ENCODE measurements around the gene SLC45A2.
"Not testable (repeated sequence)": the region's sequence is repeated elsewhere in the genome, so short reads cannot be mapped to it uniquely, and the experiment has no call there.

SLC45A2 gene, protein sequence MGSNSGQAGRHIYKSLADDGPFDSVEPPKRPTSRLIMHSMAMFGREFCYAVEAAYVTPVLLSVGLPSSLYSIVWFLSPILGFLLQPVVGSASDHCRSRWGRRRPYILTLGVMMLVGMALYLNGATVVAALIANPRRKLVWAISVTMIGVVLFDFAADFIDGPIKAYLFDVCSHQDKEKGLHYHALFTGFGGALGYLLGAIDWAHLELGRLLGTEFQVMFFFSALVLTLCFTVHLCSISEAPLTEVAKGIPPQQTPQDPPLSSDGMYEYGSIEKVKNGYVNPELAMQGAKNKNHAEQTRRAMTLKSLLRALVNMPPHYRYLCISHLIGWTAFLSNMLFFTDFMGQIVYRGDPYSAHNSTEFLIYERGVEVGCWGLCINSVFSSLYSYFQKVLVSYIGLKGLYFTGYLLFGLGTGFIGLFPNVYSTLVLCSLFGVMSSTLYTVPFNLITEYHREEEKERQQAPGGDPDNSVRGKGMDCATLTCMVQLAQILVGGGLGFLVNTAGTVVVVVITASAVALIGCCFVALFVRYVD

DNA sequence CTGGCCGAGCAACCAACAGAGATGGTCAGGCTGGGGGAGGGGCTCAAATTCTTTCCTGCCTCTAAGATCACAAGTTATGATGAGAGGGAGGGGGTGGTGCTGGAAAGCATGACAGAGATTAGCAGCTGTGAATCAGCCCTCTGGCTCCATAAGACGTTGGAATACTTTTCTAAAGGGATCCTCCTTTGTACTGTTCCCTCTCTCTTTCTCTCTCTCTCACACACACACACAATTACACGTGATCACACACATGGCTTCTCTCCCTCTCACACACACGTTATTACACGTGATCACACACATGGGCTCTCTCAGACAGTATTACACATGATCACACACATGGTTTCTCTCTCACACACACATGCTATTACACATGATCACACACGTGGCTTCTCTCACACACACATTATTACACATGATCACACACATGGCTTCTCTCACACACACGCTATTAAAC, at the start of gene SLC45A2:
Gene SLC45A2, minus strand, starts transcription at position 23 of the 454 bp plus-strand sequence. CDS start 110 bp downstream, outside the sequence.
- no peak for DNase-seq

DNA sequence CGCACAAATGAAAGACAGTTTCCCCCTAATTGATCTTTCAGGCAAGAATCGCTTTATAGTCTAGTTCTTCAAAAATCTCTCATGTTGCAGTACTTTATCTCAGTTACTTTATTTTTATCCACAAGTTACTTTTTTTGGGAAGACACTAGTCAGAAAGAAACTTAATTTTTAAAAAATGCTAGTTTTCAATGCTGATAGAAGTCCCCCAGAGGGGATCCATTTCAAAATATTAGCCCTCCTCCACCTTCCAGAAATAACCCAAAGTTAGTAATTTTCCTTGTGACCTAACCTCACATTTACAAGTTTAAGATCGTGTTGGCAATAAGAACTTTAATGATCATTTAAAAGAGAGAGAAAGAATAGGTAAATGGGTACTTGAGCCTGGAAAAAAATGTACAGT, 47.5 kb upstream of the SLC45A2 start:
- no peak for DNase-seq

DNA sequence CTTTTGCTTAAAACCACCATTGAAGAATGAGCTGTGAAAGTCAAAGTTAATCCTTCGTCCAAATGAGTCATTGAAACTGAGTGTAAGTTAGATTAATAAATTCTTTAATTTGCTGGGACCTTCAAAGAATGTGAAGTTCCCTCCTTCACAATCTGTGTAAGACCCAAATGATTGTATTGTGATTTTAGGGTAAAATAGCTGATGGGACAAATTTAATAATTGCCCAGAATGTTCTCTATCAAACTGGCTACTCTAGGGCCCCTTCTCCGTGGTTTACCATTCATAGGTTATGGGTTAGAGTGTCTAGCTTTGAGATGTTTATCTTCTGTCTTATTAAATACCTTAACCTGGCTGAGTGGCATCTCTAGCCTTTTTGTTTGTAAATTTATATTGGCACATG, 46.6 kb upstream of the SLC45A2 start:
- DNase-seq: no peak

DNA sequence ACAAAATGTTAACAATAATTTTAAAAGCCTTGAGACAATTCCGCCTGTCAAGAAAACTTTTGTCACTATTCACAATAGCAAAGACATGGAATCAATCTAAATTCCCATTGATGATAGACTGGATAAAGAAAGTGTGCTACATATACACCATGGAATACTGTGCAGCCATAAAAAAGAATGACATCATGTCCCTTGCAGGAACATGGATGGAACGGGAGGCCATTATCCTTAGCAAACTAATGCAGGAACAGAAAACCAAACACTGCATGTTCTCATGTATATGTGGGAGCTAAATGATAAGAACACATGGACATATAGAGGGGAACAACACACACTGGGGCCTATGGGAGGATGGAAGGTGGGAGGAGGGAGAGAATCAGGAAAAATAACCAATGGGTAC, 46.1 kb upstream of the SLC45A2 start:
- DNase-seq: not testable (repeated sequence)

DNA sequence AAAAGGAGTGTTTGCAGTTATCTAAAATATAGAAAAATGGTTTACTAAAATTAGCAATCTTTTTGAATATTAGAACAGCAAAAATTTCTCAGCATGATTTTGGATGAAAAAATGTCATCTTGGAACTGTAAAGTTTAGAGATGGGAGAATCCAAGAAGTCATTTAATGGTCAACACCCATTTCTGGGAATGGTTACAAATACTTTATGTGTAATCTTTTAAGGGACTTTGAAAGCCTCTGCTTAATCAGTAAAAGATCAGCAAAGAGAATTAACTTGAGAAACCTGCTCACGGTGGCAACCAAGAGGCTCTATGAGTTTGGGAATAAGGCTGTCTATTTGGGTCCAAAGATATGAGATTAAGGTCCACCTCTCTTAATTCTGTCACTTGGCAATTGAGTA, 45.6 kb upstream of the SLC45A2 start:
- no peak for DNase-seq

DNA sequence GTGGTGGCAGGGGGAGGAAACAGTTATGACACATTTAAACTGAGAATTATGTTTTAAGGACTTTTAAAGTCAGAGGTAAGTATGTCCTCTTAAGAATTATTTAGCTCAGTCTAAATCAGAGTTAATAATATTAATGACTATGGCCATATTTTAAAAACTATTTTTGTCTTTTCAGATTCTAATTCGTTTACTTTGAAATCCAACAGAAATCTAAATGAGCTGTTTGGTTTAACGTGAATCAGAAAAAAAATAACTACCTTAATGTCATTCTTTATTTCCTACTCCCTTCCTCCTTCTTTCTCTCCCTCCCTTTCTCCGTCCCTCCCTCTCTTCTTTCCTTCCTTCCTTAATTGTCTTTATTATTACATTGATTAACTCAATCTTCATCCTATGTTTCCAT, 43.9 kb upstream of the SLC45A2 start:
- no peak for DNase-seq

DNA sequence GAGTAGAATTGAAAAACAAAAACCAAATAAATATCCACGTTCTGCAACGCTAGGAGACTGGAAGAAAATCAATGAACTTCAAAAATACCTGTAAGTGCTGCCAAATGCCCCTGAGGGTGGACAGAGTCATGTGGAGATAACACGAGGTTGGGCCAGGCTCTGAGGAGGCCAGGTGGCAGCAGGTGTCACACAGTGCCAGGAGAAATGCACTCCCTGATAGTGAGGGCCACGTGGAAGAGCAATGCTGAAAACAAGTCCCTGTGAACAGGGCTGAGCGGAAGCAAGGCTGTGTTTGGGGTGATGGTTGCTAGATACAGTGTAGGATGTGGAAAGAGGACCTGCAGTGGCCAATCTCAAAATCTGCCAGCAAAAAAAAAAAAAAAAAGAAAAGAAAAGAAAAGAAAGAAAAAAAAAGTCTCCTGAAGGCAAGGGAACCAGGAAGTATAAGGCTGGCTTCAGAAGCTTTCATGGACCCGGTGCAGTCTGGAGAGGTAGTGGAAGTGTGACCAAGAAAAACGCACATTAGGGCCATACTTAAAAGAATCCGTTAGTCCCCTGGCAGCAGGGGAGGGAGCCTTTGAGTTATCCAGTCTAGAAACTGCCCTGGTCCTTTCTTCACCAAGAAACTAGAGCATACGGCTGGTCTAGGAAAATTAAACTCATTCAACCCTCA, 41.7 kb upstream of the SLC45A2 start:
- no peak for DNase-seq

DNA sequence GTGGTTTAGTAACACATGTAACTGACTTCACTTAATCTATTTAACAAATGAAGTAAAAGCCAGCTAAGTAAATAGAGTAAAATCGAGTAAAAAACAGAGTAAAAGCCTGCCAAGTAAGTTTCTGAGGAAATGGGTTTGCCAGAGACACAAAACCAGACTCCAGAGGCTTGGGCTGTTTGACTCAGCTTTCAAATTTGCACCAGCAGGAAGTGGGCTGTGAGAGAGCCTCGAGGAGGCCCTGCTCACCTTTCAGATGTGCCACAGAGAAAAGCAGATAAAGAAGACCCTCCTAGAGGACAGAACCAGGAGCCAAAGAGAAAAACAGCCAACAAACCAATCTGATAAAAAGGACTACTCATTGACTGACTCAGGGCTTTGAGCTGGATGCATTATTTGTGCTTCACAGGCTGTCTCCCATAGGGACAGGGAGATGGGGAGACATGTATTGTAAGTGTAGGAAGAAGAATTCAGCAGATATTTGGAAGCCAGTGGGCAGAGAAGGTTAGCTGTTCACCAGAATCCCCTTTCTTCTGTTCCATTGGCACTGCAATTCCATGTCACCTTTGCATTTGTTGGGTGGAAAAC, 37.7 kb upstream of the SLC45A2 start:
- DNase-seq: peak; percentile 24

DNA sequence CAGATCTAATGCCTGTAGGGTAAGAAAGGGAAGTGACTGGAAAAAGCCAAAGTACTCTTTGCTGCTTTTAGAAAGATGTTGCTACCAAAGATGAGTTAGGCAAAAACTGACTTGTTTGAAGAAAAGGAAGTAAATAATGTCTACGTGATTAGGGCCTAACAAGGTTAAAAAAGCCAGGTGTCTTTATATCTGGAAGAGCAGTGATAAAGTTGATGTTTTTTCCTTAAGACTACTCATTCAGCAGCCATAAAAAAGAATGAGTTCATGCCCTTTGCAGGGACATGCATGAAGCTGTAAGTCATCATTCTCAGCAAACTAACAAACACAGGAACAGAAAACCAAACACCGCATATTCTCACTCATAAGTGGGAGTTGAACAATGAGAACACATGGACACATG, 36.8 kb upstream of the SLC45A2 start:
- no peak for DNase-seq

DNA sequence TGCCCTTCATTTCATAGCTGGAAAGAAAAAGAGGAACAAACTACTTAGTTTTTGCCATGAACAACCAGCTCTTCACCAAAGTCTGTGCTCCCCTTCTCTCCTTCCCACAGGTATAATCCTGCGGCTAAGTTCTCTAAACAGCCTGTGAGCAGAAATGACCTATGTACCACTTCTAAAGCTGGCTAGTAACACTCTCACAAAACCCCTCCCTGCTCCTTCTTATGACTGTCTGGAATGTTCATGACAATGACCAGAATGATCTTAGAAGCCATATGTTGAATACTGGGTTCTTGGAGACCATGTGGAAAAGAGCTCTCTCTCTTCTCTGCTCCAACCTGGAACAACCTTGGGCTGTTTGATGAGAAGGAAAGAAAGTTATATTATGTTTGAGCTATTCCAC, 36.2 kb upstream of the SLC45A2 start:
- DNase-seq: no peak

DNA sequence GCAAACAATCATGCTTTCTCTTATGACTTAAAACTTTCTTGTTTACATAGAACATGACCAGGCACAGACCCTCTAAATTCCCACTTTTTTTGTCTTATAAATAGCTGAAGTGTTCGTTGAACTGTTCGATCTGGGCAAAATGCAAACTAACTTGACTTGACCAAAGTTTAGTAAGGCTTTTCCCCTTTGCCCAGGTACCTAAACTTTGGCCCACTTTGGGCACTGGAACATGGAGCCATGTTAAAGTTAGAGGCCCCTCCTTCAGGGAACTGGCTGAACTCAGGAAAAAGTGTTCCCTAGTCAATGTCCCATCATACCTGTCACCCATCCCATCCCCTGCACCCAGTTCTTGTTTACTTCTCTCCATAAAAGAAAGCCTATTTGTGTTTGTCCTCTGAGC, 32.8 kb upstream of the SLC45A2 start:
- no peak for DNase-seq

DNA sequence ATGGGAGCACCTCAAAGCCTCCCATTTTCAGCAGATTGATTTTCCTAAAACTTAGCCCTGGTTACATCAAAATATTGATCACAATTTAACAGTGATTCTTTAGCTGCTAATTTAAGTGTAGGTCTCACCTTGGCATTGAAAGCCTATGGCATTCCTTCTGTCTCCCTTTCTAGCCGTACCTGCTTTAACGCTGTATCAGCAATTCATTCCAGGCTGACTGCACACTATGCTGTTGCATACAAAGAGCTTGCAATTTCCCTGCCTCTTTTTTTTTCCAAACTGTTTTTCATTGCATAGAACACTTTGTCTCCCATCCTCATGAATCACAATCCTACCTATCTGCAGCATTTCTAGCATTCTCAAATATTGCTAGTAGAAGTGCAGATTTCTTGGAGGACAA, 32.3 kb upstream of the SLC45A2 start:
- no peak for DNase-seq

DNA sequence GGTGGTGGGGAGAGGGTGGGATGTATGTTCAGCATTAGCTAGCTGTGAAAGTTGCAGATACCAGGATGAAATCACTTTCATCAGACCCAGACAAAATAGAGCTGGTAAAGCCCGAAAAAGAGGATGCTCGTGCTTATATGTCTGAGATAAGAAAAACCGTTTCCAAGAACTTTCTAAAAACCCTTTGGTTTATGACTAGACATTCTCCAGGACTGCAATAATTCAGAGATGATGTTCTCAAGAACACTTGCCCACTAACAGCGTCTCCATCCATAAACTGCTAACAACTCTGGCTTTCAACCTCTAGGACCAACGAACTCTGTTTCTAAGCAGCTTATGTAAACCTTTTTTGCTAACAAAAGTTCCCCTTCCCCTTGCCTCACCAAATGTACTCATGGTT, 31.7 kb upstream of the SLC45A2 start:
- DNase-seq: no peak

DNA sequence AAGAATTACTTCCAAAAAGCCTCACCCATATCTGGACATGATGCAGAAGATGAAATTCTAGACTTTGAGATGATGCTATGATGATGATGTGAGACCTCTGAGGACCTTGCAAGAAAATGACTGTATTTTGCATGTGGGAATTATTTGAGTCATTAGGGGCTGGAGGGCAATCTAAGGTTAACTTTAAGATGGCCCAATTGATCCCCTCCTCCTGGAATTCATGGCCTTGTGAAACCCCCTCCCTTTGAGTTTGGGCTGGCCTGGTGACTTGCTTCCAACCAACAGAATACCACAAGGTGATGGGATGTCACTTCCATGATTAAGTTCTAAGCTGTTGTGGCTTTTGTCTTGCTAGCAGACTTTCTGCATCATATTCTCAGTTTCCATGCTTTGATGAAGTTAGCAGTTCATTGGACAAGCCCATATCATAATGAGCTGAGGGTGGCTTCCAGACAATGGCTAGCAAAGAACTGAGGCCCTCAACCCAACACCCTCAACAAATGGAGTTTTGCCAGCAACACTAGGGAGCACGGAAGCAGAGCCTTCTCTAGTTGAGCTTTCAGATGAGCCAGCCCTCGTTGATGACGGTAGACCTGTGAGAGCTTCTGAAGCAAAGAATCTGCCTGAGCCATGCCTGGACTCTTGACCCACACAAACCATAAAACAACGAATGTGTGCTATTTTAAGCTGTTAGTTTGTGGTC, 30.8 kb upstream of the SLC45A2 start:
- no peak for DNase-seq

DNA sequence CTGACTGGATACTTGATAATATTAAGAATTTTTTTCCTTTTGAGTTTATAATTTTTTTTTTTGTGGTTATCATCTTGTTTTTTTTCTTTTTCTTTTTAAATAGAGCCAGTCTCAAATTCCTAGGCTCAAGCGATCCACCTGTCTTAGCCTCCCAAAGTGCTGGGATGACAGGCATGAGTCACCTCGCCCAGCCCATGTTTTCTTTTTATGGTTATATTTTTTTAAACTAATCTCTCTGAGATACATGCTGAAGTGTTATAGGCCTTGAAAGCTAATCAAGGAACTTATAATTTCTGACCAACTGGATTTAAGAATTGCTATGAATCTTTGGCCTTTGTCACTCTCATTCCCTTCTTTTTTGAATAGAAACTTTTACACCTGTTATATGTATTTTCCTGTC, 30.1 kb upstream of the SLC45A2 start:
- DNase-seq: no peak

DNA sequence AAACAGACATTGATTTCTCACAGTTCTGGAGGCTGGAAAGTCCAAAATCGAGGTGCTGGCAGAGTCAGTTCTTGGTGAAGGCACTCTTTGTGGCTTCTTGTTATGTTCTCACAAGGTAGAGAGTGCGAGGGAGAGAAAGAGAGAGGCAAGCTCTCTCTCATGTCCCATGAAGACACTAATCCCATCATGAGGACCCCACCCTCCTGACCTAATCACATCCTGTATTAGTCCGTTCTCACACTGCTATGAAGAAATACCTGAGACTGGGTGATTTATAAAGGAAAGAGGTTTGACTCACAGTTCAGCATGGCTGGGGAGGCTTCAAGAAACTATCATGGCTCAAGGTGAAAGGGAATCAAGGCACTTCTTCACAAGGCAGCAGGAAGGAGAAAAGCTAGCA, 29.1 kb upstream of the SLC45A2 start:
- DNase-seq: no peak

DNA sequence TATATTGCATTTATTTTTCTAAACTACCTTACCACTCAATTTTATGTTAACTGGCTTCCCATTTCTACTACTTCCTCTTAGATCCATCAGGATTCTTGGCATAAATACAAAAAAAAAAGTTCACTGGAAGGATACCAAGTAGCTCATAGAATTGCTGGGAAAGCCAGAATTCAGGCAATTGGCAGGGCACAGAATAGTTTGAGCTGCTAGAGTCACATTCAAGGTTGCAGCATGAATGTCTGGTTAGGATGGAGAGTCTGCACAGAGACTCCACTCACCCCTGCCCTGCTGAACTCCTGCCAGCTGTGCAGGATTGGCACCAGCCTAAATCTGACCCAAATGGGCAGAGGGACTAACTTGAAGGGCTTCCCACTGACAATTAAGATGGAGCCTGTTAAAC, 28.3 kb upstream of the SLC45A2 start:
- no peak for DNase-seq

DNA sequence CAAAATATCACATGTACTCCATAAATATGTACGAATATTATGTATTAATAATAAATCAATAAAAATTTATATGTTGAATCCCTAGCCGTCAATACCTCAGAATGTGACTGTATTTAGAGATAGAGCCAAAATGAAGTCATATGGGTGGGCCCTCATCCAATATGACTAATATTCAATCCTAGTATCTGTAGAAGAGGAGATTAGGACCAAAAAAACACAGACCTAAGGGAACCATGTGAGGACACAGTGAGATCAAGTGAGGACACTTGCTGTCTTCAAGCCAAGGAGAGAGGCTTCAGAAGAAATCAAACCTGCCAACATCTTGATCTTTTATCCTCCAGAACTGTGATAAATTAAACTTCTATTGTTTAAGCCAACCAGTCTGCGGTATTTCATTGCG, 27.0 kb upstream of the SLC45A2 start:
- no peak for DNase-seq

DNA sequence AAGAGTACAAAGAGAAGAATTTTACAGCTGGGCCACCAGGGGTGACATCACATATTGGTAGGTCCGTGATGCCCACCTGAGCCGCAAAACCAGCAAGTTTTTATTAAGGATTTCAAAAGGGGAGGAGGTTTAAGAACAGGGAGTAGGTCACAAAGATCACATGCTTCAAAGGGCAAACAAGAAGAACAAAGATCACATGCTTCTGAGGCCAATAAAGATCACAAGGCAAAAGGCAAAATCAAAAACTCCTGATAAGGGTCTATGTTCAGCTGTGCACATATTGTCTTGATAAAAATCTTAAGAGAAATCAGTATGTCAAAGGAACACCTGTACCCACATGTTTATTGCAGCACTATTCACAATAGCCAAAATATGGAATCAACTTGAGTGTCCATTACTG, 25.7 kb upstream of the SLC45A2 start:
- DNase-seq: not testable (repeated sequence)

DNA sequence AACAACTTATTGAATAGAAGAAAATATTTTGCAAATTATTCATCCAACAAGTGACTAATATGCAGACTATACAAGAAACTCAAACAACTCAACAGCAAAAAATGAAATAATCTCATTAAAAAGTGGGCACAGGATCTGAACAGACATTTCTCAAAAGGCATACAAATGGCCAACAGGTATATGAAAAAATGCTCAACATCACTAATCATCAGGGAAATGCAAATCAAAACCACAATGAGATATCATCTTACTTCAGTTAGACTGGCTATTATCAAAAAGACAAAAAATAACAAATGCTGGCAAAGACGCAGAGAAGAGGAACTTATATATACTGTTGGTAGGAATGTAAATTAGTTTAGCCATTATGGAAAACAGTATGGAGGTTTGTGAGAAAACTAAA, 25.1 kb upstream of the SLC45A2 start:
- no peak for DNase-seq

DNA sequence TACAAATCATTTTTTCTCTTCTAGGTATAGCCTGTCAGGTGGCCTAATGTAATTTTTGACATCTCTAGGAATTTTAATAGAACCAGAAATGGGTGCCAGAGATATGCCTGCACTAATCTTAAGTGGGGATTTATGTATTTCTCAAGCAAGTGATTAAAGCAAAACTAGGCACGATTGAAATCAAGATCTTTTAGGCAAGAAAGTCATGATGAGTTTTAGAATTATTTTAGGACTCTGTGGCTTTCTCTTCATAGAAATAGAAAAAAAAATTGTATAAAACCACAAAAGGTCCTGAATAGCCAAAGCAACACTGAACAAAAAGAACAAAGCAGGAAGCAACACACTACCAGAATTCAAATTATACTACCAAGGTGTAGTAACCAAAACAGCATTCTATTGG, 24.3 kb upstream of the SLC45A2 start:
- no peak for DNase-seq

DNA sequence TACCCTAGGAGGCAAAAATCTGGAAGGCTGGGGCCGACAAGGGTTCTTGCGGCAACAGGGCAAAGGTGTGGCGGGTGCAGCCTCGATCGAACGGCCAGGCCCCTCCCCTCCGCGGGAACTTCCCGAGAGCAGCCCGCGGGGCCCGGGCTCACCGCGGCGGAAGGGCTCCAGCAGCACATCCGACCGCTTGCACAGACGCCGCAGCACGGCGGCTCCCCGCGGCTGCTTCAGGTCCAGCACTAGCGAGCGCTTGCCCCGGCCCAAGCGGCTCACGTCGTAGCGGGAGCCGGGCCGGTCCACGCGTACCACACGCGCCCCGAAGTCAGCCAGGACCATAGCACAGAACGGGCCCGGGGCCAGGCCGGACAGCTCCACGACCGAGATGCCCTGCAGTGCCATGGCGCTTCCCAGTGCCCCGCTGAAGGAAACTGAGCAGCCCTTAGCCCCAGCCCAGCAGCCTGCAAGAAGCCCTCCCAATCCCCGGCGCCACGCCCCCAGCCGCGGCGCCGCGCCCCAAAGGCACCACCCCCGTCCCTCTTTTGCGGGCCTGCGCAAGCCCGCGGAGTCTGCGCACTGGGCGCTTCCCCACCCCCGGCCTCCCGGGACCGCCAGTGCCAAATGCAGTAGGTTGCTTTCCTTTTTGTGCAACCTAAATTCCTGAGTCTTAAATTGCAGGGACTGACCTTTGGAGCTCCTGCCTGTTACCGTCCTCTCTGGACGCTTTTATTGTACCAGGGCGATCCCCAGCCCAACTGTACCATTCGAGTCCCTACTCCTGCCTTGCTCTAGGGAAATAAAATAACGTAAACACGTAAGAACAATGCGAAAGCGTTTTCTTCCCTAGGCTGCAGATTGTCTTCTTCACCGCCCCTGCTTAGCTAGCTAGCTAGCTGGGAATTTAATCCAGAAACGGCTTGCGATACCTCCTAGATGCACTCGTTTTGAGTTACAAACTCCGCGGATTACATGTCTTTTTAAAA, 23.4 kb upstream of the SLC45A2 start, which contains the start of gene AMACR:
Gene AMACR, minus strand, starts transcription at position 430 of the 980 bp plus-strand sequence. Its CDS starts 31 bp downstream, at position 399.
- DNase-seq: peak; percentile 89
